Measurements from ENCODE around the gene EPHA2. TPM values are rescaled to one million over a fixed set of nuclear protein-coding genes. Genes with fewer than 3 reads are reported as not detected.
"Not testable (repeated sequence)": the region's sequence is repeated elsewhere in the genome, so short reads cannot be mapped to it uniquely, and the experiment has no call there.

The EPHA2 gene
- total and polyA plus RNA-seq, 4 donors = 5.4 to 25.9 (median 15.7) TPM

DNA sequence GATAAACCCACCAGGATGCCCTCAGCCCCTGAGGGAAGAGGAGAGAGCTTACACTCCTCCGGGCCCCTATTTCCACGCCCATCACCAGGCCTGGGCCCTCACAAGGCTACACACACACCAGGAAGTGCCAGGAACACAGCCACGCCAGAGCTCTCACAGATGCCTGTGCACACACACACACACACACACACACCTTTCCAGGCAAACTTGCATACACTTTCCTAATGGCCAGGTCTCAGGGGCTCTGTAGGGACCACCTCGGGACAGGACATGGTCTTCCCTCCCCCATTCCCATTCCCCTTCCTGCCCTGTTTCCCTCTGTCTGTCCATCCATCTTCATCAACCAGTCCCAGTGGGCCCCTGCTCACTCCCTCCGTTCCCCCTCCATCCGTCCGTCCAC lies 9.7 kb upstream of the EPHA2 start:
- 90% methylated on average over 7 of the region's 7 CpGs for WGBS, 2 donors
- H3K27ac ChIP-seq (ENCODE audit: low read depth in 1 of 2, low read length in 2 of 2) = no peak overlapping the region
- no peaks in the 10 kb centered on the region for H3K36me3 ChIP-seq (ENCODE audit: control insufficient read depth in 1 of 2, insufficient read depth in 2 of 2, low read length in 1 of 2)
- DNase-seq = no peak
- no peaks in the 10 kb centered on the region for H3K27me3 ChIP-seq (ENCODE audit: control insufficient read depth in 1 of 2, insufficient read depth in 2 of 2, low read length in 1 of 2)
- no peaks in the 10 kb centered on the region for H3K9me3 ChIP-seq (ENCODE audit: control insufficient read depth, low read length)
- H3K4me1 ChIP-seq (ENCODE audit: control insufficient read depth in 1 of 2, insufficient read depth in 2 of 2, low read length in 2 of 2) = no peaks in the 10 kb centered on the region
- no peak overlapping the region for H3K4me3 ChIP-seq (ENCODE audit: low read length in 2 of 2)
- ATAC-seq (ENCODE audit: low FRiP score) = no peak
- intact Hi-C loops (cut with DNase I) = no loop called here

DNA sequence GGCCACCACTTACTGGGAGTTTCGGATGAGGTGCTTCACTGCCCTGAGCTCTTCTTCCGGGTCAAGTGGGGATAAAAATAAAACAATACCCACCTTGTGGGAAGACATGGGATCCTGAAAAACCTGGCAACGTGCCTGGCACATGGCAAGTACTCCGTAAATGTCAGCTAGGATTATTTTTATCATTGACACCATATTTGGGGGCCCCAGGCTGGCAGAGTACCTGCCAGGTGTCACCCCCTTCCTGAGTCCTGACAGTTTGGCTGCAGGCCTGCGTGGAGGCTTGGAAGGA lies 9.2 kb upstream of the EPHA2 start:
- no peaks in the 10 kb centered on the region for H3K27me3 ChIP-seq (ENCODE audit: control insufficient read depth in 1 of 2, insufficient read depth in 2 of 2, low read length in 1 of 2)
- 67 to 76% methylated on average over 5 of the region's 5 CpGs for WGBS, 2 donors
- H3K4me3 ChIP-seq (ENCODE audit: low read length in 2 of 2) = no peak overlapping the region
- H3K4me1 ChIP-seq (ENCODE audit: control insufficient read depth in 1 of 2, insufficient read depth in 2 of 2, low read length in 2 of 2) = no peaks in the 10 kb centered on the region
- H3K27ac ChIP-seq (ENCODE audit: low read depth in 1 of 2, low read length in 2 of 2) = no peak overlapping the region
- H3K9me3 ChIP-seq (ENCODE audit: control insufficient read depth, low read length) = no peaks in the 10 kb centered on the region
- DNase-seq = no peak
- ATAC-seq (ENCODE audit: low FRiP score) = no peak
- intact Hi-C loops (cut with DNase I) = no loop called here
- no peaks in the 10 kb centered on the region for H3K36me3 ChIP-seq (ENCODE audit: control insufficient read depth in 1 of 2, insufficient read depth in 2 of 2, low read length in 1 of 2)

DNA sequence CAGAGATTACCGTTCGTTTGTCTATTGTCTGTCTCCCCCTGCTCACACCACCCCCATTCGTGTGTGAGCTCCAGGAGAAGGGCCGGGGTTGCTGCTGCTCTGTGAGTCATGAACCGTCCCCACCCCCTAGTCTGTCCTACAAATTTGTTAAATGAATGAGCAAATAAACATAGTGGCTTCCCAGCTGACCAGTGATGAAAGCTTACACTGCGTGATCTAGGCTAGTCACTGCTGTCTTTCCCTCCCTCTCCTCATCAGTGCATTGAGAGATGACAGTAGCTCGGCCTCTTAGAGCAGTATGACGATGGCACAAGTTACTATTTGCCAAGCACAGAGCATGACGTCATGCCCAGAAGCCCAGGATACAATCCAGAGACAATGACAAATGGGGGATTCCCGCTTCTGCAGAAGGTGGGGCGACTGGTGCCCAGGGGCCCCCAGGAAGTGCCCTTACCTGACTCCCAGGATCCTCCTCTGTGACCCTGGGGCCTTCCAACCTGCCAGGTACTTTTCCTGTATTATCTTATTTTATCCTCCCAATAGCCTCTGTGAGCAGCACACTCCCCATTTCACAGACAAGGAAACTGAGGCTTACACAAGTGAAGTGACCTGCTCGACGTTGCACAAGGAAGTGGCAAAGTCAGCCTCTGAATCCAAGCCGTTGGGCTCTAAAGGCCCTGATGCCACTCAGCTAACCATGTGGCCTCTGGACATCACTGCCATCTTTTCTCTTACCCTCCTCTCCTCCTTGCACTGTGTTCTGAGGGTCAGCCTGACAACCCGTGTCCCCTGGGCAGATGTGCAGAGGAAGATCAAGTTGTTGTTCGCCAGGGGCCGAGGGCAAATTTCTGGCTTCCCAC lies 8.6 kb upstream of the EPHA2 start:
- Histone ChIP-seq H3K9me3 (ENCODE audit: control insufficient read depth, low read length) (no peaks in the 10 kb centered on the region), H3K36me3 (ENCODE audit: control insufficient read depth in 1 of 2, insufficient read depth in 2 of 2, low read length in 1 of 2) (no peaks in the 10 kb centered on the region), H3K27ac (ENCODE audit: low read depth in 1 of 2, low read length in 2 of 2) (no peak overlapping the region), H3K4me3 (ENCODE audit: low read length in 2 of 2) (no peak overlapping the region), H3K4me1 (ENCODE audit: control insufficient read depth in 1 of 2, insufficient read depth in 2 of 2, low read length in 2 of 2) (no peaks in the 10 kb centered on the region), H3K27me3 (ENCODE audit: control insufficient read depth in 1 of 2, insufficient read depth in 2 of 2, low read length in 1 of 2) (no peaks in the 10 kb centered on the region)
- intact Hi-C loops (cut with DNase I) = no loop called here
- 72 to 74% methylated on average over 17 of the region's 17 CpGs for WGBS, 2 donors
- DNase-seq (no peak), ATAC-seq (ENCODE audit: low FRiP score) (no peak)

DNA sequence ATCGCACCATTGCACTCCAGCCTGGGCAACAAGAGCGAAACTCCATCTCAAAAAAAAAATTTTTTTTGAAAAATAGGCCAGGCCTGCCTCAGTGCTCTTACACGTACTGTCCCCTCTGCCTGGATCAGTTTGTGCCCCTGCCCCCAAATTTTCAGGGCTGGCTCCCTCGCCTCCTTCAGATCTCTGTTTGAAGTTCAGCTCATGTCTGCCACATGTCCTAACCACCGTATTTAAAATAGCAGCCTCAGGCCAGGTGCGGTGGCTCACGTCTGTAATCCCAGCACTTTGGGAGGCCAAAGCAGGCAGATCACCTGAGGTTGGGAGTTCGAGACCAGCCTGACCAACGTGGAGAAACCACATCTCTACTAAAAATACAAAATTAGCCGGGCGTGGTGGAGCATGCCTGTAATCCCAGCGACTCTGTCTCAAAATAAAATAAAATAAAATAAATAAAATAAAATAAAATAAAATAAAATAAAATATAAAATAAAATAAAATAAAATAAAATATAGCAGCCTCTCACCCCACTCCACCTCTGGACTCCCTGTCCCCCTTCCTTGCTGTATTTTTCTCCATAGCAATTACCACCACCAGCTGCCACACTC lies 7.8 kb upstream of the EPHA2 start:
- DNase-seq; H3K4me3 ChIP-seq (ENCODE audit: low read length in 2 of 2); H3K27me3 ChIP-seq (ENCODE audit: control insufficient read depth in 1 of 2, insufficient read depth in 2 of 2, low read length in 1 of 2); H3K27ac ChIP-seq (ENCODE audit: low read depth in 1 of 2, low read length in 2 of 2); H3K4me1 ChIP-seq (ENCODE audit: control insufficient read depth in 1 of 2, insufficient read depth in 2 of 2, low read length in 2 of 2); H3K36me3 ChIP-seq (ENCODE audit: control insufficient read depth in 1 of 2, insufficient read depth in 2 of 2, low read length in 1 of 2); H3K9me3 ChIP-seq (ENCODE audit: control insufficient read depth, low read length); intact Hi-C loops (cut with DNase I); ATAC-seq (ENCODE audit: low FRiP score): not testable (repeated sequence)
- WGBS, 2 donors = 93 to 94% methylated on average over 12 of the region's 12 CpGs

DNA sequence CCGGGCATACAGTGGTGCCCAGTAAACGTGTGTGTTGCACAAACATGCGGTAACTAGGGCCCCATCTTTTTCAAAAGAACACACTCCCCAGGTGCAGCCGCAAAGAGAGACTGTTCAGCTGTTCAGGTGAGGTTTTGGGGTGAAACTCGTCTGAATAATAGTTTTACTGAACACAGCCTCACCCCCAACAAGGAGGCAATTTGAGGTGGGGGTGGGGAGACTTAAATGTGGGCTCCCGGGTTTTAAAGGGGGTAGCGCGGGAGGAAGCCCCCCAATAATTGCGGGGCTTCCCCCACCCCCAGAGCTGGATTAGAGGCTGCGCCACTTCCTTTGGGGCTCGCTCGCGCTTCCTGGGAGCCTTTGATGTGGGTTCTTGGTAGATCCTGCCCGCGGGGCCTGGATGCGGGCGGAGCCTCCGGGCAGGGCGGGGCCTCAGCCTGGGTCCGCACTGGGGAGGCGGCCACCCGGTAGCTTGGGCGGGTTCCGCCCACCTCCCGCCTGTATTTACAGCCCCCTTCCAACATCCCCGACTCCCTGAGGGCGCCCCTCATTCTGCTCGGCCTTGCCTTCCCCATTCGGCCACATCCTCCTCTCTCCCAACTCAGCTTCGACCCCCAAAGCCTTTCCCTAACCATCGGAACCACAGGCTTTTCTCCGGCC lies 6.4 kb upstream of the EPHA2 start:
- WGBS, 2 donors = 55 to 60% methylated on average over 31 to 32 of the region's 32 CpGs
- Histone ChIP-seq H3K27ac (ENCODE audit: low read depth in 1 of 2, low read length in 2 of 2) (no peak overlapping the region), H3K9me3 (ENCODE audit: control insufficient read depth, low read length) (no peaks in the 10 kb centered on the region), H3K4me1 (ENCODE audit: control insufficient read depth in 1 of 2, insufficient read depth in 2 of 2, low read length in 2 of 2) (no peaks in the 10 kb centered on the region), H3K4me3 (ENCODE audit: low read length in 2 of 2) (no peak overlapping the region), H3K27me3 (ENCODE audit: control insufficient read depth in 1 of 2, insufficient read depth in 2 of 2, low read length in 1 of 2) (no peaks in the 10 kb centered on the region), H3K36me3 (ENCODE audit: control insufficient read depth in 1 of 2, insufficient read depth in 2 of 2, low read length in 1 of 2) (no peaks in the 10 kb centered on the region)
- DNase-seq (peak in 1 of 2 donors; percentile 73), ATAC-seq (ENCODE audit: low FRiP score) (no peak)
- intact Hi-C loops (cut with DNase I) = no loop called here

DNA sequence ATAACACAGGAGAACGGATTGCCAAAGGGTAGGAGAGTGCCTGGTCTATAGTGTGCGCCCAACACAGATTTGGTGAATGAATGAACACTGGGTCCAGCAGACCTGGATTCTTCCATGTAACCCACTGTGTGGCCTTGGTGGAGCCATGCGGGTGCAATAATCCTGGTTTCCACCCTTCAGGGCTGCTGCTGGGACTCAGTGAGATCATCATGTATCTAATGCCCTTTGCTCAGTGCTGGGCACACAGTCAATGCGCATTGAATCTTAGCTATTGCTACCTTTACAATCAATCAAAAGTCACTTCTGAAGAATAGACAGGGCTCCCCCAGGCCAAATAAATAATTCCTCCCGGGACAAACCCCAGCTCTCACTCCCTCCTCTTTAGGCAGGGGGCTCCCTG lies 5.8 kb upstream of the EPHA2 start:
- WGBS, 2 donors = 83 to 91% methylated on average over 5 of the region's 5 CpGs
- H3K27ac ChIP-seq (ENCODE audit: low read depth in 1 of 2, low read length in 2 of 2) = no peak overlapping the region
- no peak overlapping the region for H3K4me3 ChIP-seq (ENCODE audit: low read length in 2 of 2)
- ATAC-seq (ENCODE audit: low FRiP score) (no peak), DNase-seq (no peak)
- intact Hi-C loops (cut with DNase I) = no loop called here
- no peaks in the 10 kb centered on the region for H3K36me3 ChIP-seq (ENCODE audit: control insufficient read depth in 1 of 2, insufficient read depth in 2 of 2, low read length in 1 of 2)
- no peaks in the 10 kb centered on the region for H3K4me1 ChIP-seq (ENCODE audit: control insufficient read depth in 1 of 2, insufficient read depth in 2 of 2, low read length in 2 of 2)
- H3K9me3 ChIP-seq (ENCODE audit: control insufficient read depth, low read length) = no peaks in the 10 kb centered on the region
- H3K27me3 ChIP-seq (ENCODE audit: control insufficient read depth in 1 of 2, insufficient read depth in 2 of 2, low read length in 1 of 2) = no peaks in the 10 kb centered on the region

DNA sequence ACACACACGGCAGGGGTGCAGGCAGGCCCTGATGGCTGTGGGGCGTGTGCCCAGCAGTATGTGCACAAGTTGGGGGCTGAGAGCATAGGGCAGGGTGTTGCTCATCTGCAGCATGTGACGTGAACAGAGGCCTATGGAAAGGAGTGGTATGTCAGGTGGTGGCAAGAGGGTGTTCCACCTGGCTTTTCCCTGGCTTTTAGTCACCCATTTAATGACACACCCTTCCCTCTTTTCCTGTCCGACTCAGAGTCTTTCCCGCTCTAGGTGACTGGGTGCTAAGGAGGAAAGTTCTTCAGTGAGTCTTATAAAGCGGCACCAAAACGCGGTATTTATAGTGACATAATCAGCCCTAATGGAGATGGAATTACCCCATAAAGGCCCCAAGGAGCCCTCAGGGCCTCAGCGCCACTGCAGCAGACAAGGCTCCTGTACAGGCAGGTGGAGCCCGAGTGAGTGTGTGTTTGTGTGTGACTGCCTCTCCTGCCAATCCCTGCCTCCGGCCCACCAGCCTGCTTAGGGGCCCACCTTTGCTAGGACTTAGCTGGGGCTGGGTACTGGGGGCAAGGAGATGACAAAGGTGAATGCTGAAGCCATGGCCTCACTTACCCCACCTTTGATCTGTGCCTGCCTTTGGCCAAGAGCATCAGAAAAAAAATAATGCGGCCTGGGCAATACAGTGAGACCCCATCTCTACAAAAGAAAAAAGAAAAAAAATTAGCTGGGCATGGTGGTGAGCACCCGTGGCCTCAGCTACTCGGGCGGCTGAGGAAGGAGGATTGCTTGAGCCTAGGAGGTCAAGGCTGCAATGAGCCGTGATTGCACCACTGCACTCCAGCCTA lies 3.3 kb upstream of the EPHA2 start:
- H3K9me3 ChIP-seq (ENCODE audit: control insufficient read depth, low read length) = no peaks in the 10 kb centered on the region
- no peak overlapping the region for H3K27ac ChIP-seq (ENCODE audit: low read depth in 1 of 2, low read length in 2 of 2)
- no peak for DNase-seq
- ATAC-seq (ENCODE audit: low FRiP score) = no peak
- H3K4me3 ChIP-seq (ENCODE audit: low read length in 2 of 2) = no peak overlapping the region
- H3K27me3 ChIP-seq (ENCODE audit: control insufficient read depth in 1 of 2, insufficient read depth in 2 of 2, low read length in 1 of 2) = no peaks in the 10 kb centered on the region
- no peaks in the 10 kb centered on the region for H3K36me3 ChIP-seq (ENCODE audit: control insufficient read depth in 1 of 2, insufficient read depth in 2 of 2, low read length in 1 of 2)
- 86 to 89% methylated on average over 16 of the region's 16 CpGs for WGBS, 2 donors
- intact Hi-C loops (cut with DNase I) = no loop called here
- H3K4me1 ChIP-seq (ENCODE audit: control insufficient read depth in 1 of 2, insufficient read depth in 2 of 2, low read length in 2 of 2) = no peaks in the 10 kb centered on the region

DNA sequence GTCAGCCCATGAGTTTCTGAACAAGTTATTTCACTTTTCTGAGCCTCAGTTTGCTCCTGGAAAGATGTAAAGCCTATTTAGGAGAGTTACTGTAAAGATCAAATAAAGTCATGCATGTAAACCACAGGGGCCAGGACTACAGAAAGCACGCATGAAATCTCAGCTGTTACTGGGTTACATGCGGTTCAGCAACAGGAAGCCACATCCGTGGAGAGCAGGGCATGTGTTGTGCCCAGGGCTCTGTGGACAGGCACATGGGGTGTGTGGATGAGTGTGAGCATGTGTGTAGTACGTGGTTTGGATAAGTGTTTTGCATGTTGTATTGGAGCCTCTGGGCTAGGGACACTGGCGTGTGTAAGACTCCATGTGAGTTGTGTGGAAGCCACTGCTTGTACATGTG lies 2.2 kb upstream of the EPHA2 start:
- 79 to 87% methylated on average over 5 of the region's 5 CpGs for WGBS, 2 donors
- intact Hi-C loops (cut with DNase I) = no loop called here
- no peaks in the 10 kb centered on the region for H3K4me1 ChIP-seq (ENCODE audit: control insufficient read depth in 1 of 2, insufficient read depth in 2 of 2, low read length in 2 of 2)

More for the DNA sequence above, 2.2 kb upstream of the EPHA2 start:
- DNase-seq (no peak), ATAC-seq (ENCODE audit: low FRiP score) (no peak)
- no peaks in the 10 kb centered on the region for H3K27me3 ChIP-seq (ENCODE audit: control insufficient read depth in 1 of 2, insufficient read depth in 2 of 2, low read length in 1 of 2)
- H3K27ac ChIP-seq (ENCODE audit: low read depth in 1 of 2, low read length in 2 of 2) = no peak overlapping the region
- no peaks in the 10 kb centered on the region for H3K9me3 ChIP-seq (ENCODE audit: control insufficient read depth, low read length)
- no peak overlapping the region for H3K4me3 ChIP-seq (ENCODE audit: low read length in 2 of 2)
- no peaks in the 10 kb centered on the region for H3K36me3 ChIP-seq (ENCODE audit: control insufficient read depth in 1 of 2, insufficient read depth in 2 of 2, low read length in 1 of 2)
